ENCODE measurements around the gene FBXO4. TPM values are rescaled to one million over a fixed set of nuclear protein-coding genes. Genes with fewer than 3 reads are reported as not detected.

FBXO4 gene
- total RNA-seq, 1 experiment from 2014 or later: 9.0 TPM

- Histone ChIP-seq H3K9me3 (ENCODE audit: control insufficient read depth in 1 of 2, insufficient read depth in 1 of 2, low read depth in 1 of 2, low read length in 2 of 2) (no peaks in the 10 kb centered on the region), H3K9me2 (ENCODE audit: insufficient read depth) (no peaks in the 10 kb centered on the region), H4K20me1 (ENCODE audit: insufficient read depth) (no peaks in the 10 kb centered on the region), H3K79me2 (ENCODE audit: insufficient read depth, low read length) (no peaks in the 10 kb centered on the region), H3K4me2 (ENCODE audit: low read length) (no peak overlapping the region), H3K4me1 (ENCODE audit: control insufficient read depth in 1 of 2, insufficient read depth in 2 of 2, low read length in 2 of 2) (no peaks in the 10 kb centered on the region), H3K4me3 (replicated peaks in 1 of 2; ENCODE audit: low read depth in 1 of 2, low read length in 2 of 2) (no peak overlapping the region), H3K27me3 (ENCODE audit: insufficient read depth, low read length) (peaks cover 12% of the 10 kb centered on the region; the same call in 1 of the 2 replicates), H2AFZ (ENCODE audit: low read depth, low read length, poor library complexity, severe bottlenecking) (no peak overlapping the region), H3K36me3 (ENCODE audit: control insufficient read depth in 1 of 2, insufficient read depth in 2 of 2, low read length in 2 of 2) (no peaks in the 10 kb centered on the region), H3K9ac (ENCODE audit: low read length) (no peak overlapping the region), H3K27ac (ENCODE audit: low read depth, low read length) (no peak overlapping the region)
- BruUV-seq (replicated peaks): no TSS peak
- POLR2A ChIA-PET: no interaction called here
- intact Hi-C loops (cut with micrococcal nuclease): no loop called here
- CTCF ChIA-PET: no interaction called here
- ATAC-seq: no peak
- TF ChIP-seq RAD21 (IDR thresholded peaks at IDR 0.05; ENCODE audit: low read depth): no peak
- TF ChIP-seq REST (IDR thresholded peaks at IDR 0.05; ENCODE audit: low read depth): no peak
- no peak for TF ChIP-seq ELF1 (IDR thresholded peaks at IDR 0.05; ENCODE audit: borderline replicate concordance, low read depth)
- TF ChIP-seq POLR2AphosphoS5 (IDR thresholded peaks at IDR 0.05; ENCODE audit: low read depth, low read length): no peak
- TF ChIP-seq ZFX (IDR thresholded peaks at IDR 0.05): no peak
- TF ChIP-seq CTCF (IDR thresholded peaks at IDR 0.05 in 2 of 3, conservative IDR thresholded peaks at IDR 0.05 in 1 of 3; ENCODE audit: borderline replicate concordance in 1 of 3, insufficient read depth in 1 of 3, low read depth in 2 of 3, low read length in 2 of 3): no peak
- TF ChIP-seq EGR1 (IDR thresholded peaks at IDR 0.05; ENCODE audit: low read depth): no peak
- no peak for TF ChIP-seq ZBTB33 (IDR thresholded peaks at IDR 0.05; ENCODE audit: extremely low read depth, insufficient replicate concordance, low read length)
- TF ChIP-seq JUND (IDR thresholded peaks at IDR 0.05): no peak
- no peak for TF ChIP-seq EZH2 (IDR thresholded peaks at IDR 0.05)
- TF ChIP-seq ZNF274 (IDR thresholded peaks at IDR 0.05; ENCODE audit: low read depth, low read length): no peak
- no peak for TF ChIP-seq TCF7L2 (IDR thresholded peaks at IDR 0.05; ENCODE audit: borderline replicate concordance, extremely low read depth, insufficient read depth, insufficient read length)
- RAD21 ChIA-PET (ENCODE audit: low non-redundant PET in 1 of 2, low total read pairs in 2 of 2, uncharacterized antibody in 2 of 2, unreplicated experiment in 2 of 2): no interaction called here
- no peak for DNase-seq (ENCODE audit: low read depth, low spot score)
These were observed 58.2 kb downstream of the FBXO4 start for GRCh38 chr5:41983284-41983683.
